Activated naive CD8-positive, alpha-beta T cell treated with anti-CD3 and anti-CD28 coated beads, Interleukin-2, amount 10 ng/mL, durations not matched to agents 7 days and 5 days (primary cell): ENCODE results near the gene PRSS21. TPM values are rescaled to one million over a fixed set of nuclear protein-coding genes. Genes with fewer than 3 reads are reported as not detected.

Experiments
- ATAC-seq: fragments of 150-1000 bp; cut with Tn5 transposase; one replicate; pipeline ENCODE4 v1.10.0; 2021; ENCODE audit warnings: low read depth, moderate library complexity
- POLR2A ChIA-PET: fragments of 350-600 bp; sonication (Branson Sonifier 250); formaldehyde crosslinking; loops from one replicate; lab custom pipeline; 2021; ENCODE audit warnings: antibody characterized with exemption; lab: Charles Lee
- DNase-seq: peaks from one replicate; pipeline ENCODE4 v3.0.0; 2021
- H3K27ac Mint-ChIP-seq: one replicate; pipeline ENCODE4 v1.8.0; 2022; ENCODE audit warnings: mild to moderate bottlenecking, mixed read lengths
- H3K27me3 Mint-ChIP-seq: one replicate; pipeline ENCODE4 v1.8.0; 2022; ENCODE audit warnings: mild to moderate bottlenecking, moderate library complexity, mixed read lengths
- H3K36me3 Mint-ChIP-seq: one replicate; pipeline ENCODE4 v1.8.0; 2021; ENCODE audit warnings: mild to moderate bottlenecking, mixed read lengths
- H3K4me1 Mint-ChIP-seq: one replicate; pipeline ENCODE4 v1.8.0; 2021; ENCODE audit warnings: mixed read lengths
- H3K4me3 Mint-ChIP-seq: one replicate; pipeline ENCODE4 v1.8.0; 2022; ENCODE audit warnings: mild to moderate bottlenecking, moderate library complexity, mixed read lengths
- H3K9me3 Mint-ChIP-seq: one replicate; pipeline ENCODE4 v1.8.0; 2021; ENCODE audit warnings: mixed read lengths
- total RNA-seq, 2 experiments: library from RNA; stranded (reverse); gene quantifications; one replicate each; pipeline ENCODE4 v1.2.3, GENCODE V29; 2021

The PRSS21 gene
- total RNA-seq, 2 experiments from 2014 or later: 5.6 to 6.9 TPM

- no peak overlapping the region for H3K4me3 Mint-ChIP-seq
- DNase-seq: no peak
- no peaks in the 10 kb centered on the region for H3K9me3 Mint-ChIP-seq
- H3K4me1 Mint-ChIP-seq: peaks cover 22% of the 10 kb centered on the region
- POLR2A ChIA-PET: interaction anchor here (0.5 to 2.2 kb wide), 2 partner anchors 28 to 166 kb away, joined by 3 to 19 read pairs; no protein-coding TSS in a partner anchor
- H3K27me3 Mint-ChIP-seq: peaks cover 5% of the 10 kb centered on the region
- no peak for ATAC-seq
- no peaks in the 10 kb centered on the region for H3K36me3 Mint-ChIP-seq
- peak overlapping the region; percentile 21 for H3K27ac Mint-ChIP-seq
Measured at GRCh38 chr16:2839650-2840450, 22.8 kb downstream of the PRSS21 start.

GRCh38 chr16:2840914-2841313 lies 23.9 kb downstream of the PRSS21 start:
- Mint-ChIP-seq H3K36me3 (no peaks in the 10 kb centered on the region), H3K4me3 (no peak overlapping the region), H3K27me3 (peaks cover 5% of the 10 kb centered on the region), H3K4me1 (peaks cover 28% of the 10 kb centered on the region), H3K9me3 (no peaks in the 10 kb centered on the region), H3K27ac (peak overlapping the region; percentile 31)
- no peak for ATAC-seq
- no peak for DNase-seq
- POLR2A ChIA-PET: no interaction called here

GRCh38 chr16:2841606-2842339 lies 24.7 kb downstream of the PRSS21 start:
- H3K36me3 Mint-ChIP-seq: no peaks in the 10 kb centered on the region
- H3K27ac Mint-ChIP-seq: peak overlapping the region; percentile 83
- DNase-seq (no peak), ATAC-seq (no peak)
- H3K4me3 Mint-ChIP-seq: peak overlapping the region; percentile 44
- peaks cover 5% of the 10 kb centered on the region for H3K27me3 Mint-ChIP-seq
- H3K9me3 Mint-ChIP-seq: no peaks in the 10 kb centered on the region
- peaks cover 36% of the 10 kb centered on the region for H3K4me1 Mint-ChIP-seq
- POLR2A ChIA-PET: interaction anchor here (1.1 kb wide), 1 partner anchor 26 kb away, joined by 5 read pairs; no protein-coding TSS in a partner anchor

- Mint-ChIP-seq H3K27me3 (peaks cover 2% of the 10 kb centered on the region), H3K9me3 (no peaks in the 10 kb centered on the region), H3K36me3 (no peaks in the 10 kb centered on the region), H3K4me3 (peak overlapping the region; percentile 44), H3K27ac (peak overlapping the region; percentile 83), H3K4me1 (peaks cover 39% of the 10 kb centered on the region)
- DNase-seq (peak; percentile 81), ATAC-seq (peak; percentile 56)
- POLR2A ChIA-PET: interaction anchor here (1.1 kb wide), 2 partner anchors 26 to 35 kb away, joined by 3 to 5 read pairs; no protein-coding TSS in a partner anchor
Measured at GRCh38 chr16:2842340-2843000, 25.4 kb downstream of the PRSS21 start.

GRCh38 chr16:2843526-2843925 lies 26.5 kb downstream of the PRSS21 start:
- no peak for ATAC-seq
- Mint-ChIP-seq H3K36me3 (no peaks in the 10 kb centered on the region), H3K4me3 (no peak overlapping the region), H3K4me1 (peaks cover 39% of the 10 kb centered on the region), H3K27me3 (no peaks in the 10 kb centered on the region), H3K27ac (peak overlapping the region; percentile 2), H3K9me3 (no peaks in the 10 kb centered on the region)
- DNase-seq: no peak
- POLR2A ChIA-PET: interaction anchor here (1.1 kb wide), 1 partner anchor 36 kb away, joined by 3 read pairs; no protein-coding TSS in a partner anchor

GRCh38 chr16:2845116-2845515 lies 28.1 kb downstream of the PRSS21 start:
- Mint-ChIP-seq H3K9me3 (no peaks in the 10 kb centered on the region), H3K4me3 (no peak overlapping the region)

GRCh38 chr16:2846511-2847310 lies 29.7 kb downstream of the PRSS21 start:
- H3K9me3 Mint-ChIP-seq: no peaks in the 10 kb centered on the region
- ATAC-seq (peak; percentile 31), DNase-seq (no peak)
- no peaks in the 10 kb centered on the region for H3K36me3 Mint-ChIP-seq
- H3K27me3 Mint-ChIP-seq: peaks cover 9% of the 10 kb centered on the region
- POLR2A ChIA-PET: no interaction called here
- peaks cover 30% of the 10 kb centered on the region for H3K4me1 Mint-ChIP-seq
- no peak overlapping the region for H3K4me3 Mint-ChIP-seq
- H3K27ac Mint-ChIP-seq: peak overlapping the region; percentile 14

More at GRCh38 chr16:2845116-2845515, 28.1 kb downstream of the PRSS21 start:
- DNase-seq: no peak
- no peak overlapping the region for H3K27ac Mint-ChIP-seq
- H3K36me3 Mint-ChIP-seq: no peaks in the 10 kb centered on the region
- POLR2A ChIA-PET: interaction anchor here (1.4 kb wide), 1 partner anchor 23 kb away, joined by 5 read pairs; no protein-coding TSS in a partner anchor
- H3K4me1 Mint-ChIP-seq: peaks cover 33% of the 10 kb centered on the region
- no peak for ATAC-seq
- H3K27me3 Mint-ChIP-seq: peaks cover 4% of the 10 kb centered on the region

- H3K9me3 Mint-ChIP-seq: peaks cover 3% of the 10 kb centered on the region
- POLR2A ChIA-PET: interaction anchor here (1.2 kb wide), 1 partner anchor 19 kb away, joined by 3 read pairs; no protein-coding TSS in a partner anchor
- H3K36me3 Mint-ChIP-seq: no peaks in the 10 kb centered on the region
- DNase-seq: no peak
- peaks cover 9% of the 10 kb centered on the region for H3K27me3 Mint-ChIP-seq
- ATAC-seq: no peak
- no peak overlapping the region for H3K4me3 Mint-ChIP-seq
- H3K27ac Mint-ChIP-seq: no peak overlapping the region
- peaks cover 23% of the 10 kb centered on the region for H3K4me1 Mint-ChIP-seq
Measured at GRCh38 chr16:2848933-2849725, 32.1 kb downstream of the PRSS21 start.

GRCh38 chr16:2852003-2852730 lies 35.1 kb downstream of the PRSS21 start:
- ATAC-seq (no peak), DNase-seq (no peak)
- Mint-ChIP-seq H3K9me3 (peaks cover 12% of the 10 kb centered on the region), H3K4me3 (no peak overlapping the region), H3K27me3 (peaks cover 9% of the 10 kb centered on the region), H3K27ac (no peak overlapping the region), H3K4me1 (peaks cover under 1% of the 10 kb centered on the region), H3K36me3 (no peaks in the 10 kb centered on the region)
- POLR2A ChIA-PET: no interaction called here

- Mint-ChIP-seq H3K27me3 (peaks cover 13% of the 10 kb centered on the region), H3K36me3 (no peaks in the 10 kb centered on the region), H3K27ac (no peak overlapping the region), H3K4me3 (no peak overlapping the region), H3K9me3 (peaks cover 12% of the 10 kb centered on the region), H3K4me1 (peaks cover 3% of the 10 kb centered on the region)
- POLR2A ChIA-PET: interaction anchor here (0.9 to 1.2 kb wide), 2 partner anchors 15 to 42 kb away, joined by 4 to 5 read pairs; no protein-coding TSS in a partner anchor
- DNase-seq (no peak), ATAC-seq (no peak)
Measured at GRCh38 chr16:2852731-2853507, 35.9 kb downstream of the PRSS21 start.
